ENCODE data around the gene CPS1.

The CPS1 gene

DNA sequence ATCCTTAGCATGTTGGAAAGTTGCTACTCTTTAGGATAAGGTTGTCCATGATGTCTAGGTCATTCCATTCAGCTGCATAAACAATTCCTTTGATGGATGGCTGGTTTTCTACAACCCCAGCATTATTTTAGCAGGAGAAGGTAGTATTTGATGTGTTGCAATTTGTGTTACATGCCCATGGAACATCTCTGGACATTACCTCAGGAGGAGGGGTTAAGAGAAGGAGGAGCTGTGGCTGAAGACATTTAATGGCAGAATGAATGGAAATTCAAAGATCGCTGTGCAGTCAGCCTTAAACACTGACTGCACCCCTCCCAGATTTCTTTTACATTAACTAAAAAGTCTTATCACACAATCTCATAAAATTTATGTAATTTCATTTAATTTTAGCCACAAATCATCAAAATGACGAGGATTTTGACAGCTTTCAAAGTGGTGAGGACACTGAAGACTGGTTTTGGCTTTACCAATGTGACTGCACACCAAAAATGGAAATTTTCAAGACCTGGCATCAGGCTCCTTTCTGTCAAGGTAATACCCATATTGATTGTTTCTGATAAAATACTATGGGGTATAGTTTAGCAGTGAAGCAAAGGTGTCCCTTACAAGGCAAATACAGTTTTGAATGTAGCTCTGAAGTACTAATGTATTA, at the start of gene CPS1:
TSS of gene CPS1 (plus strand) at position 271 of the 652 bp plus-strand sequence. CDS start at position 406, 135 bp downstream.
- DNase-seq (ENCODE audit: low spot score) = no peak

DNA sequence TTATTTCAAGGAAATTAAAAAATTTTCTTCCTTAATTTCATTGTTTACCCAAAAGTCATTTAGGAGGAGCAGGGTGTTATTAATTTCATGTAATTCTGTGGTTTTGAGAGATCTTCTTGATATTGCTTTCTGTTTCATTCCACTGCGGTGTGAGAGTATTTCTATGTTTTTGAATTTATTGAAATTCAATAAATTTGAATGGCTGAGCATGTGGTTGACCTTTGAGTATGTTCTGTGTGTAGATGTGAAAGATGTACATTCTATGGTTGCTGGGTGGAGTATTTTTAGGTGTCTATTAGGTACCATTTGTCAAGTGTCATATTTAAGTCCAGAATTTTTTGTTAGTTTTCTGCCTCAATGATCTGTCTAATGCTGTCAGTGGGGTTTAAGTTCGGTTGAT, 40.5 kb upstream of the CPS1 start:
- no peak for DNase-seq (ENCODE audit: low spot score)

DNA sequence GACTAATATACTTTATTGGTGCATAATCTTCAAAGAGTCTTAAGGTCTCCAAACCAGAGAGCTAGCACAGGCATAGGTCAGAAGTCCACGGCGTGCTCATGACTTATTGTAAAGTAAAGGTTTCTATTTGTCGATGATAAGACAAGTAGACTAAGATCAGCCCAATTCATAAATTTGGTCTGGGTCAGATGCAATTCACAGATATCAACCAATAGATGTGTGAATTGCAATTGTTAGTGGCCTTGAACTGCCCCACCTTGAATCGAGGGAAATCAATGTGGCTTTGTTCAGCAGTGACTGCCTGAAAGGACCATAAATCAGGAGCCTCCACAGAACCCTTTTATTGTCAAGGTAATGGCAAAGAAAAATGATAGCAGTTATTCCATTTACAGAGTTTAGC, 39.1 kb upstream of the CPS1 start:
- DNase-seq (ENCODE audit: low spot score) = no peak

DNA sequence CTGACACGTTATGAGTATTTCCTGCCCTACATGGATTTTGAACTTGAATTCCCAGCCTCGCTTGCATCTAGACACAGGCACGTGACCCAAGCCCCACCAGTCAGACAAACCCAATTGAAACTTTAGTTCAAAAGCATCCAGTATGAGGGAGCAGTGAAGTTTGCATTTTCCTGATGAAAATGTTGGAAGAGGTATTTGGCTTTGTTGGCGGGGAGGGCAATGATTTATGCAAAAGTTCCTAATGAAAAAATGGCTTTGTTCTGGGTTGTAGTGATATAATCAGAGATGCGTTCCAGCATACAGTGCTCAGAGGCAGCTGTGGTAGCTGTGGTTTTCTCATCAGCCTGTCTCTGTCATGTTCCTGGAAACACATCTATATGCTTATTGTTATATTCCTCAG, 36.8 kb upstream of the CPS1 start:
- no peak for DNase-seq (ENCODE audit: low spot score)

GRCh38 chr2:210522399-210522798, 34.0 kb upstream of the CPS1 start:
- DNase-seq (ENCODE audit: low spot score) = no peak

DNA sequence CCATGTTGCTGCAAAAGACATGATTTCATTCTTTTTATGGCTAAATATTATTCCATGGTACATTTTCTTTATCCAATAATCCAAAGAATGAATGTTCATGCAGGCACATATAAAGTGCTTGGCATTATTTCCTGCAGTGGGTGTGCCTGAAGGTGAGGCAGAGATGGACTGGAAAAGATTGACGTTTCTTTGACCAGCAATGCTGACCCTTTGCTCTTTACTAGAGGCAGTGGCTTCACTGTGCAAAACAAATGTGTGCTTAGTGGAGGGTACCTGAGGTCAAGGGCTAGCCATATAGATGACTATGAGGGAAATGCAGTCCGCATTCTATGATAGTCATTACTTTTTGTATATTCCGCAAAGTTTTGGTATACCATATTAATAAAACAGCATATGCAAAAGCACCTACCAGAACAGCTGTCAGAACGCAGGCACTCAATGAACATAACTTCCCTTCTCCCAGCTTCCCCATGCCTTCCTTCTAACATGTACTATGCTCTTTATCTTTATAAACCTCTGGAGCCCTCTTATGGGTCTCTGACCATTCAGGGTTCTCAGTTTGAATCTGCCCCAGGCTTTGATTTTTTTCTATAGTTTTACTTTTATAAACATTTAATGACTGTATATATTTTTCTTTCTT, 32.6 kb upstream of the CPS1 start:
- no peak for DNase-seq (ENCODE audit: low spot score)

DNA sequence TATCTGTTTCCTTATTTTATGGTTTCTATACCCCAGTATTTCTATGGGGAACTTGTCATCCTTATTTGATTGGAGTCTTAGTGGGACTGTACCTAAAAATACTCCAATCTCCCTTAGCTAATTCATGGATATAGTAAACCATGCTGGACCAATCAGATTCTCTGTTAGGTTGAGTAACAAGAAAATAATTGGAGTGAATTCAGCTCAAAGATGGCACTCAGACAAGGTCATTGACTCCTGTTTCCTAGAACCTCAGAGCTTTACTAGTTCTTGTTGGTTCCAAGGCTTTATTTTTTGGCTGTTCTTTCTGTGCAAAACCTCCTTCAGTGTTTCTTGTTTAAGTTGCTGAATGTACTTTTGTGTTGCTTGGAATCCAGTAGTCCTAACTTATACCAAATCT, 31.9 kb upstream of the CPS1 start:
- no peak for DNase-seq (ENCODE audit: low spot score)

DNA sequence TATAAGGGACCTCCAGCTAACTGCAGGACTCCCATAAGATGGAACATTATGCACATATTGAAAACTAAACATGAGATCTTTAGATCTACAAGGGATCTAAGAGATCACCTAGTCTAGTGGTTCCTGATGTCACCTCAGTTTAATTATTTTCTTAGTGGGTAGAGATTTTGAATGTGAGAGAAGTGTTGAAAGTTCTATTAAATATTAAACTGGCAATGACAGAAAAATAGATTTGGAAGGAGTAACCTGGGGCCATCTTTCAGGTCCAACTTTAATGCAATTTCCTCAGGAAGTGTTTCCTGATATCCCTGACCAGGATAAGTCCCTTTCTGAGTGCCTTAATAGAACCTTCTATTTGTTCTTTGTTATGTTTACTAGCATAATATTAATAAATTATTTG, 29.1 kb upstream of the CPS1 start:
- DNase-seq (ENCODE audit: low spot score) = no peak

- no peak for DNase-seq (ENCODE audit: low spot score)
Measured at GRCh38 chr2:210528716-210529115, 27.7 kb upstream of the CPS1 start.

- DNase-seq (ENCODE audit: low spot score) = no peak
Measured at GRCh38 chr2:210531050-210531449, 25.3 kb upstream of the CPS1 start.

- no peak for DNase-seq (ENCODE audit: low spot score)
Measured at GRCh38 chr2:210531482-210531881, 24.9 kb upstream of the CPS1 start.

DNA sequence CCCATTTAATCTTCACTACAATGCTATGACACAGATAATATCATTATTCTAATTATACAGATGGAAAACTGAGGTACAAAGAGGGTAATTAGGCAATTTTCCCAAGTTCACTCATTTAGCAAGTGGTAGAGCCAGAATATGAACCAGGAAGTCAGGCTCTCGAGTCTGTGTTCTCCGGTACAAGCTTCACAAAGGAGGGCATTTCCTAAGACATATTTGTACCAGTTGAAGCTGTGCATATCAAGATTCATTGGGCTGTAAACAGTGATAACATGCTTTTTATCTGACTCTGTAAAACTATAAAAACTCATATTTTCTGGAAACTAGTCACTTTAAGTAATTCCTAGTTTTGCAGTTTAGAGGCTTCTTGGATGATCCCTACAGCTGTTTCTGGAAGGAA, 23.0 kb upstream of the CPS1 start:
- DNase-seq (ENCODE audit: low spot score) = no peak

GRCh38 chr2:210534879-210535278, 21.5 kb upstream of the CPS1 start:
- DNase-seq (ENCODE audit: low spot score) = no peak

GRCh38 chr2:210536973-210537650, 19.3 kb upstream of the CPS1 start:
- no peak for DNase-seq (ENCODE audit: low spot score)

- no peak for DNase-seq (ENCODE audit: low spot score)
Measured at GRCh38 chr2:210539035-210539434, 17.4 kb upstream of the CPS1 start.

DNA sequence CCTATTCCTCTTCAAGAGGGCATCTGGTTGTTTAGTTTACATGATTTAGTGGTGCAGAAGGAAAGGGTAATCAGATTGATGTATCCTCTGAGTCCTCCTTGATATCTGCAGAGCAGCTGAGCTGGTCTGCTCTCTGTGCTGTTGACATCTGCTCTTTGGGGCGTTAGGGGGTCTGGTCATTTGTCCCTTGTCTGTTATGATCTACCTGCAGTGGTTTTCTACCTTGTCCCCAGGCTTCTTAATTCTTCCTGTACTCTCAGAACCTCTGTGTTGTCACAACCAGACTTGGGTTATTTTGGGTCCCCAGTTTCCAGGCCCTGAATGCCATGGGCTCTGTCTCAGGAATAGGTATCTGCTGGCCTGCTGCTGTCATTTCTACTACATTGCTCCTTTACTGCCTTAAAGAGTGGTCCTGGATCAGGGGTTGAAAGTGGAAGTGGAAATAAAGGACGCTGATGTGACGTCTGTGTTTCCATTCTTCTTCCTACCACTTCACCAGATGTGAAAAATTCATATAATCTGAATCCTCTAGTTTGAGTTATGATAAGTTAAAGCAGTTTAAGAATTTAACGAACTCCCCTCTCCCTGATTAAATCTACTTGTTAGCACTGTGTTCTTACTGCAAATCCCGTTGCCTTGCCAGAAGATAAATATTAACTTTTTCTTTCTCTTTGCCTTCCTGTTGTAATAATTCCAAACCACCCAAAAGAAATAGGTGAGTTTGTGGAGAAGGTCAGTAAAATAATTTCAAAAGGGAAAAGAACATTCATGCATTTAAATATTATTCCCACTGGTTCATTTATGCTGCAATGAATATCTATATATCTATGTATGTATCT, 16.6 kb upstream of the CPS1 start:
- DNase-seq (ENCODE audit: low spot score) = no peak

GRCh38 chr2:210540471-210540870, 15.9 kb upstream of the CPS1 start:
- DNase-seq (ENCODE audit: low spot score) = no peak

- DNase-seq (ENCODE audit: low spot score) = no peak
Measured at GRCh38 chr2:210540900-210541289, 15.5 kb upstream of the CPS1 start.

- no peak for DNase-seq (ENCODE audit: low spot score)
Measured at GRCh38 chr2:210541290-210541902, 15.0 kb upstream of the CPS1 start.

DNA sequence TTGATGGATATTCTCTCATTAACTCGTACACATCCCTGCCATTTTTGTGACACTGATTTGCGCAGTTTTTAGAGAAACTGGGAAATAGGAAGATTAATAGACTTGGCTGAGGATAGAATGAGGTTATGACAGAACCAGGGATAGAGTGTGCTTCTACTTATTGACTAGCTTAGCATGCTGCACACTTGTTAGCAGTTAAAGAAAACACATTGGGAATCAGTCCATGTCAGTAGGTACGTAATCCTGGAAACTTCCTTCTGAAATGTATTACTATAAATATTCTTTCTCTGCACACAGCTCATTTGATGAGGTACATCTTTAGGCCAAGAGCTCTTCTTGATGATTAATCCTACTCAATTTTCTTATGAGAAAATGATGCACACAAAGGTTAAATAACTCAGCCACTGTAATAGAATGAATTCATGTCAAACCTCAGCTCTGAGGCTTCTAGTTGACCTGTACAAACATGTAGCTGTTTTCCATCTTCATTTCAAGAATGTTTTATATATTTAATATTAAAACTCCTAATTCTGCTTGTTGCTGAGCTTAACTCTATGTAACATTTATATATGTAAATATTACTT, 12.3 kb upstream of the CPS1 start:
- no peak for DNase-seq (ENCODE audit: low spot score)

DNA sequence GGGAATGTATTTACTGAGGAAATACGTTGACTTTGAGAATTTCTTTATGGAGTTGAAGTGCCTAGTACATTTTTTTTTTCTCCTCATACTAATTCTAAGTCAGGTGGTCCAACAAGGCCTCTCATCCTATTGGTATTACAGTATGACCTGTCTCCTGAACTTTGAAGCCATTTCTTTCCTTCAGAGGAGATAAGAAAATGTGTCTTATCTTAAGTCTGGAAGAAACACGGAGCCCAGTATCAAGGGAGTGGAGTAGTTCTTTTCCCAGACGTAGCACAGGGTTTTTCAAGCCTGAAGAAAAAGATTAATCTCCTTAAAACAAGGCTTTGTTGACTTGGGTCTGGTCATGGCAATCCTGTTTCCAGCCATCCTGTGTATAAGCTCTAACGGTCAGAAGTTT, 11.6 kb upstream of the CPS1 start:
- no peak for DNase-seq (ENCODE audit: low spot score)
